NCI-H524 treated with DMSO at 0.1 percent for 48 hours (cell line): ENCODE results near the gene LAMA4.

Experiments used
- DNase-seq: peaks from one replicate; lab custom pipeline; 2025; lab: John Stamatoyannopoulos, UW

Gene LAMA4

DNA sequence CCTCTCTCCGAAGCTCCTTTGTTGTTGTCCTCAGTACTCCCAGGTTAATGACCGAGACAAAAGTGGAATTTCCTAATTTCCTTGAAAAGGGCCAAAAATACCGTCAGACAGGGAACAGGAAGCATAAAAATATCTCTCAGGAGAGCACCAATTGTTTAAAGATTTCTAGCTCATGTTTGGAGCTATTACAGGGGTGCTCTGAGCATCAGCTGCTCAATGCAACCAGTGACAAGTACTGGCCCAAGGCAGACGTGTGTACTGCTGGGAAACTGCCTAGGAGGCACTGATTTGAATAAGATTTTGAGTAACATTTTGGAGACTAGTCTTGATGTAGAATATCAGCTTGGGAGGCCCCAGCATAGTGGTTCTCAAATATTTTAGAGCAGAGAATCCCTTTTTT lies 17.3 kb downstream of the LAMA4 start:
- no peak for DNase-seq

DNA sequence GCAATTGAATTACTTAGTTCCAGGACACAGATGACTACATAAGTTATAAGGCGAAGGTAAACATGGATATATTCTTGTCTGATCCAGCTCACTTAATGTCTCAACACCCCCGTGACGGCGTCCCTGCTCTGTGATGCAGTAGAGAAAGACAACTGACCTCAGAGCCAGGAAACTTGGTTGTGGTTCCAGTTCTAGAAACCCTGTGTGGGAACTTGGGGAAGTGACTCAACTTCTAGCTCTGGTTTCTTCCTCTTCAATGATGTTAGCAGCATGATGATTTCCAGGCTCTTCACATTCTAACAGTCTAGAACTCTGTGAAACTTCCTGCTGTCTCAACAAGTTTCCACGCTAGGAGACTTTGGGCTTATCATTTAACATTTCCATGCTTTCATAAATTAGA lies 18.4 kb downstream of the LAMA4 start:
- DNase-seq: no peak

DNA sequence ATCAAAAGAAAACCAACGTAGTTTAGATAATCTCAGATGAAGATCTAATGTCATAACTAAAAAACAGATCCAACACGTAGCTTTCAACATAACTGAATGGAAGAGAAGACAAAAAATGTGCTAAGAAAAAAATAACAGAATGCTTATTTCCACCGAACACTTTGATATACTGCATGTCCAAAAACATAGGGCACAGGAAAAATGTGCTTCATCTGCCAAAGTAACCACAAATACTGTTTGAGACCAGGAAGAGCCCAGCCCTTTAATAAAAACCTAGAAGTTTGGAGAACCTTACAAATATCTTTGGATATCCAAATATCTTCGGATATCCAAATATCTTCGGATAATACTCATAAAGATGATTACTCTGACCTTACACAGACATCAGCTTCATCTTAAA lies 19.8 kb downstream of the LAMA4 start:
- DNase-seq: no peak

DNA sequence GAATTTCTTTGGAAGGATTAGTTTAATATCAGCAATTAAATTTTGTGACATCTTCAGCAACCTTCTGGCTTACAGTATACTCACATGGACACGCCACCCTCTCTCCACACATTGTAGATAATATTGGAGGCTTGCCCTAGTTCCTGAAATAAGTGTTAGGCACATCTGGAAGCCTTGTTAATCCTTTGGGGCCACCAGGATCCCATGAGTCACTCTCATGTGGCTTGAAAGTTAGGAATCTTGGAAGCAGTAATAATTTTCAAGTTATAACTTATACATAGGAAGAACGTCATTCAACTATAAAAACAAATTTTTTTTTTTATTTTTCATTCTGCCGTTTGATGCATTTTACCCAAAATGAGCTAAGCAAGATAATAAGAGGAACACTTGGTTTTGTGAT lies 20.5 kb downstream of the LAMA4 start:
- no peak for DNase-seq

GRCh38 chr6:112232845-112233256 lies 21.5 kb downstream of the LAMA4 start:
- no peak for DNase-seq

DNA sequence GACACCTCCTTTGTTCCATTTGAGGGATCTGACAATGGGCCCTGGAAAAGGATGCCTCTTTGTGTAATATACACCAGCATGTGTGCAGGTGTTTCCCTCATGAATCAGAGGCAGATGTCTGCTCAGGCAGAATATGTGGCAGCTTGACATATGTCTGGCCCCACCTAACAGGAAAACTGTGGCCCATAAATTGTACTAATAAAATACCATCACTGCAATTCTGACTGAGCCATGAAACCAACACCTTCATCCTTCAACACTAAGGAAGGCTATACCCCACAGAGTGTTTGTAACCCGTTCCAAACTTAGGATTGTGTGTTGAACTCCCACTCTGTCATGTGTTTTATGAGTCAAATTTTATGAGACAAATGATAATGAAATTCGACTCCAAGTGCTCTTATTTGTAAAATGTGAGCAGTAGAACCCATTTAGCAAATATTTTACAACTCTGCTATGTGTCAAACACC lies 22.7 kb downstream of the LAMA4 start:
- peak; percentile 76 for DNase-seq

DNA sequence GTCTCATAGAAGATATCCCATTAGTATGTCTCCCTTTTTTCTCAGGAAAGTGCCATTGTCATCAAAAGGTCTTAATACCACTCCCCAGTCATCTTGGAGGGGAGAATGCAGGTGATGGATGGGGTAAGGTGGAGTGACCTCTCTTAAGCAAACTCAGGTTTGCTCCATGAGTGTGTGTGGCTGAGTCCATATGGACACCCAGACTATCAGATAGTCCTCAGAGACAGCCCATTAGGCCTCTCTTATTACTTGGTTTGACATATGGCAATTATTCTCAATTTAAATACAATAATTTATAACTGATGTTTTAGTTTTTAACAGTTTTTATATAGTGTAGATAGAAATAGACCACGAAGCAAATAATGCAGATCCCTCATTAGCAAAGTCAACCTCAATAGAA lies 23.2 kb downstream of the LAMA4 start:
- no peak for DNase-seq

DNA sequence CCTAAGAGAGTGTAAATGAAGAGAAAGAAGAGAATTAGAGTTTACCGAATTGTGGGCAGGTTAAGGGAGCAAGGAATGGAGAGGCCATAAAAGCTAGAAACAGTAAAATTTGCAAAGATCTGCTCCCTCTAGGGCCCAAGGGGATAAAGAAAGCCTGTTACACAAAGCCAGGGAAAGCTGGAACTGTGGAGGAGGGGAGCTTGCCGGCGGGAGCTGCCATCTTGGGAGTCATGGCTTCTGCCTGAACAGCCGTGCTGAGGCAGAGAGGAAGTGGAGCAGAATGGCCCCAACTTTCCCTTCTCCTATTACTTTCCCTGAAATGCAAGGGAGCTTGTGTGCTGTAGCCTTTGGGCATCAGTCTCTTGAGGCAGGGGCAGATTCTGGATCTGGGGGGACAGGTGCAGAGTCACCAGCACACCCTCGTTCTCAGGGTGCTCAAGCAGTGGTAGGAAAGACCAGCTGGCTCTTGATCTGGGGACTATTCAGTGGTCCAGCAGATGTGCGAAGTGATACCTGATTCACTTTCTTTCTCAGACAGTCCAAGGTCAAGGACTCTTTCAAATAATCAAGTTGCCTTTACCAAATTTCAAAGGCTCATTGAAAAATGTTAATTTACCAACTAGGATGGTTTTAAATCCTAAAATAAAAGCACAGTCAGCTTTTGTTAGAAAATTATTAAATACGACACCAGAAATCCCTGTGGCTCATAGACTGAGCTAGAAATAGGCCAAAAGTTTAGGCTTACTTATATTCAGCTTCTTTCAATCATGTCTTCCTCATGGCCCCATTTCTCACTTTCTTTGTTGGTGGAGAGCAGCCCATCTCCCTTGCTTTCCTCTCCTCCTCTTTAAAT lies 25.7 kb downstream of the LAMA4 start:
- DNase-seq: no peak

DNA sequence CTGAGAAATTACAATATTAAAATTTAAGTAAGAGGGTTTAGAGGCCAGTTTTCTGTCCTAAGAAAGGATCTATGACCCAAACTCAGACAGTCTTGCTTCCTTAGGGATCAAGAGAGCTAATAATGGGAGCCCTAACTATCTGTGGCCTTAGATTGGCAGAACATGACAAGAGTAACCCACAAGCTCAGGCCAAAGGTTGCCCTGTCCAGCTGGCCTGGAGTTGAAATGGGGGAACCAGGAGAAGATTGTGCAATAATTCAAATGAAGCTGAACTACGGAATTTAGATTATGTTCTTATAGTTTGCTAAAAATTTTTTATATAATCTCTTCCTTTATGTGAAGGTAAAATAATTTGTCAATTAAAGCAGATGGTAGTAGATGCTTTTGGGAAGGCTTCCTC lies 26.4 kb downstream of the LAMA4 start:
- no peak for DNase-seq

DNA sequence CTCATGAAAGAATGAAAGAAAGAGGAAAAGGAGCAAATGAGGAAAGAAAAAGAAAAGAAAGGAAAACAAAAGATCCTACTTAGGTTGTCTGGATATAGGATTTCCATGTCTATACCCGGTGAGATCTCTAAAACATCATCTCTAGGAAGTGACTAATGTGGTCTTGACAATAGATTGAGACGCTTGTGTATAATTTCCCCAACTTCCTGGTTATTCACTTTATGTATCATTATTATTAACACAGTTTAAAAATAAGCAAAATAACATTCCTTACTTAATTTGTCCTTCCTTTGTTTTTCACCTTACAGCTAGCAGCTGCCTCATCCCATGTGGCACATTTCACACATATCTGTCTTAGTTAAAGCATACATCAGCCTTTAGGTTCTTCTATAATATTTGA lies 27.0 kb downstream of the LAMA4 start:
- DNase-seq: no peak

DNA sequence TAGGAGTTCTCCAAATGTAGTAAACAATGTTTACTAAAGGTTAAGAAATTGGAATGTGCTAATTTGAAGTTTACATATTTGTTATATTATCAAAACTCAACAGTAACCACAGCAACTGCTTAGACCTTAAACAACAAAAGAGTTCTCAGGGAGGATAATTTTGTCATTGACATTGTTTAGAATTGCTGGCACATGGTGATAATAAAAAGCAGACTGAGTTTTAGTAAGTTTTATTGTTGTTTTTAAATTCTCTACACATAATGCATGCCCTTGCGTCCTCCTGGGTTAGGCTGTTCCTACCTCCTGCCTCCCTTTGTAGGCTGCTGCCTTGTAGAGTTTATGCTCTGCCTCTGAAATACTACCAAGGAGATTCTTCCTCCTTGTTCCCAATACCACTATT lies 28.7 kb downstream of the LAMA4 start:
- DNase-seq: no peak

GRCh38 chr6:112224088-112224487 lies 30.3 kb downstream of the LAMA4 start:
- DNase-seq: no peak

DNA sequence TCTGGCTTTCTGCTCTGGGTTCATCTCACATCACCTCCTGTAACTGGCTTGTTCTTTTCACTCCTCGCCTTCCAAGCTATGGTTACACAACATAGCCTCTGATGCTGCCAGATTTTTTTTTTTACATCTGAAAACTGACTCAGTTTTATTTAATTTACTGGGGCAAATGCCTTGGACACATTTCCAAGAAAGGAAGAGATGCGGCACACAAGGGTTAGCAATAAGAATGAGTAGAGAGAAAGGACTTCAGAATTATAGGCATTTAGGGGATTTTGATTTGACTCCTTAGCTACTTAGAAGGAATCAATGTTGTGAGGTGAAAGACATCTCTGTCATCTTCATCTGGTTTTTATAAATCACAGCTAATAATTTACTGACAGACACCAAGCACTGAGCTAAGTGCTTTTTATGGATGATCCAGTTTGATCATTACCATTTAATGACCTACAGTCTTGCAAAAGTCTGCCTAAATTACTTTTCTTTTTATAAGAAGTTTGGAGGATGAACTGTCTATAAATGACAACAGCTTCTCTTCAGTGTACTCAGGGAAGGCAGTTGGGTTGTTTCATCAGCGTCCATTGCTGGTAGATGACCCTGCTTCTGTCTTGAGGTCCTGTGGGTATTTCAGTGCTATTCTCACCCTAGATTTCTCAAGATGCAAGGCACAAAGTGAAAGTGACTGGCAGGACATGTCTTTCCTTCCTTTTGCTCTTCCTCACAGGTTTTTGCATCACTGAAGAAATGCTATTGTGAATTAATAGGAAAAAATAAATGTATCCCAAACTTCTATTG lies 31.1 kb downstream of the LAMA4 start:
- no peak for DNase-seq

- DNase-seq: no peak
These were observed 32.1 kb downstream of the LAMA4 start for GRCh38 chr6:112221981-112222852.

- DNase-seq: no peak
These were observed 32.8 kb downstream of the LAMA4 start for GRCh38 chr6:112221561-112221960.

GRCh38 chr6:112218563-112218962 lies 35.8 kb downstream of the LAMA4 start:
- no peak for DNase-seq

DNA sequence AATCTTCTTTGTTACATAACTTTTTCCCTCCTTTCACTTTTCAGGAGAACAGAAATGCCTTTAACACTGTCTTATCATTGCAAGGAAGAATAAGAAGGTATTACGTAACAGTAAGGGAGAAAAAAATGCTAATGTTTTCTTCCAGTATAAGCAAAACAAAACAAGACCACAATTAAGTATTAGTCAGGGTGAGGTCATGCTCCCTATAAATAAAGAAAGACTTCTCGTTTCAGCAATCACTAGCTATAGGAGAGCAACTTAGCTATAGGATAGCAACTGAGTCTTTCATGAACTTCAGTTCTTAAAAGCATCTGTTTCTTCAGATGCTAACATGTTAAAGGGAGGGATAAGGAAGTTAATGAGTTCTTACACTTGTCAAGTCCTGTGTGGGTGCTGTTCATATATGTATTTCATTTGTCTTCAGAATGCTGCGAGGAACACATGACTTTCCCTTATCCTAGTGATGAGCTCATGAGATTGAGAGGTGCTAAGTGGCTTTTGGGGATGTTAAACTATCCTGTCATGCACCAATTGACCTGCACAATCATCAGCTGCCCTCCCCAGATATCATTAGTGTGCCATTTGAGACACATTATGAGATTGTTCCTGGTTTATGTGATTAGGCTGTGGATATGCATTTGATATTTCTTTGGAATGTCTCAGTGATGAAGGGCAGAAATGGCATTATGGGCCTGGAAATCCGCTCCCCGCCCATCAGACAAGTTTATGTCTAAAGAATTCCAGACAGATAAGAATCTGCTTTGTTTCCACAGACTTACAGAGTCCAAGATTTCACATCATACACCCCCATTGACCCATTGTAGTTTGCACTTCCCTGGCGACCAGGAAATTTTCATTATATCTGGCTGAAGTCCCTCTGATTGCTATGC lies 37.5 kb downstream of the LAMA4 start:
- DNase-seq: no peak

DNA sequence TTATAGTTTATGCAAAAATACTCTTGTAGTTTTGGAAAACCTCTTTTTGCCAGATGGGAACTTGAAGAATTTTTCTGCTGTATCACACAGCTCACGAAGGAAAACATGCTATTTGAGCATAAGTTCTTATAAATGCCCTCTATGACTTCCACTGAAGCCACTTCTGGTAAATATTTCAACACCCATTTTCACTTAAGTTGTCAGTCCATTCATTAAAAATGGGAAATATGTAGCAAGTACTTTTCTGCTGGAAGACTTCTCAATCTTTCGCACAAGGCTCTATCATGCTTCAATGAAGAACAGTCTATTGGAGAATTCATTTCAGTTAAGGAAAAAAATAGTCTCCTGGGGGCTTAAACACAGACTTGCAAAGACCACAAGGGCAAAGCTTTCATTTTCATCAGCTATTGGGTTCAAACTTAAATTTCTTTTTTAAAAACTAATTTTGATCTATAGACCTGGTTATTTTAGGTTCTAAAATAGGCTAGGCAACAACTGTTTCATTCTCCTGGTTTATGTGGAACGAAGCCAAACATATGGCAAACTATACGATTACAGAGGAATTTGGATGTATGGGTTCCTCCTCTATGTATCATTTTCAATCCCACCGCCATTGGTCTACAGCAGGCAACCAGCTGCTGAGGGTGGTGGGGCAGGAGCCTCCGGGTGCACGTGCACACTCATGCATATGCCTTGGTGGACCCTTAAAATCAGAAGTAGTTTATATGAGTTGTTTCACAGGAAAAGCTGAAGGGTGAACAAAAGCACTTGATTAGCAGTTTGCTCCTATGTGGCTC lies 38.7 kb downstream of the LAMA4 start:
- DNase-seq: no peak

GRCh38 chr6:112214739-112215269 lies 39.6 kb downstream of the LAMA4 start:
- no peak for DNase-seq

DNA sequence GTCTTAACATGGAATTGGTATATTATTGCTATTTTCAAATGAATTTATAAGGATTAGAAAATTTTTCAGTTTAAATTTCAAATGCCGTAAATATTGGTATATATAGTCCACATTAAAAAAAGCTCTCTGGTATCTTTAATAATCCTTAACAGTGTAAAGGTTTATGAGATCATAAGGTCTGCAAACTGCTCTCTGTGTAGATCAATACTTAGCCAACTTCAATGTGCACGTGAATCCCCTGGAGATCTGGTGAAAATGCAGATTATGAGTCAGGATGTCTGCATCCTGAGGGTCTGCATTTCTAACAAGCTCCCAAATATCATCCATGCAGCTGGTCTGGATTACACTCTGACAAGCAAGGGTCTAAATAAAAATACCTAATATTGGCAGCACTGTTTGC lies 43.5 kb downstream of the LAMA4 start:
- no peak for DNase-seq
